ENCODE measurements around the gene SS18L1. TPM values are rescaled to one million over a fixed set of nuclear protein-coding genes. Genes with fewer than 3 reads are reported as not detected.

SS18L1 gene
- total RNA-seq, 1 experiment from 2014 or later, result 29.0 TPM

DNA sequence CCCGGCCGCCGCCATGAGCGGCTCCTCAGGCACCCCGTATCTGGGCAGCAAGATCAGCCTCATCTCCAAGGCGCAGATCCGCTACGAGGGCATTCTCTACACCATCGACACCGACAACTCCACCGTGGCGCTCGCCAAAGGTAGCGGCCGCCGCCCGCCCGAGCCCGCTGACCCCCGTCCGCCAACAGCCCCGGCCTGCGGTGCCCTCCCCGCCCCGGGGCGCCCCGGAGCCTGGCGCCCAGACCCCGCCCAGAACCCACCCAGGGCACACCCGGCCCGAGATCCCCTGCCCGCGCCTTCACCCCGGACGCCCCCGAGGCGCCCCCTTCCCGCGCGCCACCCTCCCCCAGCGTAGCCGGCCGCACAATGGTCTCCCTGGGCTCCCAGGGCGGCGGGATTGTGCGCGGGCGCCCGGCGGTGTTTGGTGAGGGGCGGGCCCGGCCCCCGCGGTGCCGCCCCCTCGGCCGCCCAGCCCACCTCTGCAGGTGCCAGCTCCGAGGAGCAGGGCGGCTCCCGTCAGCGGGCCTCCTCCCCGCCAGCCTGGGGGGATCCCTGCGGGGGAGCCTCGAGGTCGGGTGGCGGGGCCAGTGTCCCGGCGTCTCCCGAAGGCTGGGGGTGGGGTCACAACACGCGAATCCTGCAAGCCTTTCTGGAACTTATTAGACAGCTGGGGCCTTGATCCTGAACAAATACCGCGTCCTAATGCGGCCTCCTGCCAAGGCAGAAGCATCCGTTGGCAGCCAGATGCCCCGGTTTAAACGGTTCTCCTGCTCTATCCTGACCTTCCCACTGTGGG lies 20.7 kb upstream of the SS18L1 start:
- Histone ChIP-seq H3K9me2 (ENCODE audit: insufficient read depth) (no peaks in the 10 kb centered on the region), H3K27ac (no peak overlapping the region), H3K4me1 (replicated peaks; ENCODE audit: insufficient read depth) (peaks cover 15% of the 10 kb centered on the region), H4K20me1 (ENCODE audit: insufficient read depth) (peaks cover 25% of the 10 kb centered on the region), H3F3A (ENCODE audit: insufficient read depth, low read depth) (peaks cover 17% of the 10 kb centered on the region), H3K4me3 (peak overlapping the region; percentile 79), H2AFZ (peak overlapping the region; percentile 74), H3K36me3 (ENCODE audit: low read depth) (peaks cover 17% of the 10 kb centered on the region; the same call in 1 of the 2 replicates), H3K79me2 (ENCODE audit: low read depth) (peaks cover 26% of the 10 kb centered on the region), H3K27me3 (ENCODE audit: insufficient read depth, low read depth) (peaks cover 20% of the 10 kb centered on the region), H3K4me2 (peak overlapping the region; percentile 81), H3K9me3 (ENCODE audit: insufficient read depth, low read depth) (no peaks in the 10 kb centered on the region)
- no TSS peak for BruUV-seq (replicated peaks)
- intact Hi-C loops (cut with micrococcal nuclease; ENCODE audit: unreplicated experiment), result loop anchor here (1.0 to 5.0 kb wide), 3 partner anchors 20 to 111 kb away; partner anchors contain the start of genes PSMA7 and SS18L1
- ChIA-PET CTCF (interaction anchor here (0.6 kb wide), 1 partner anchor 750 kb away, joined by 6 read pairs; no protein-coding TSS in a partner anchor), POLR2A (ENCODE audit: unreplicated experiment) (interaction anchor here (0.6 kb wide), 1 partner anchor 702 kb away, joined by 3 read pairs; no protein-coding TSS in a partner anchor)
- no peak for TF ChIP-seq EZH2 (IDR thresholded peaks at IDR 0.05; ENCODE audit: low read depth)
- TF ChIP-seq, protein P1, sequence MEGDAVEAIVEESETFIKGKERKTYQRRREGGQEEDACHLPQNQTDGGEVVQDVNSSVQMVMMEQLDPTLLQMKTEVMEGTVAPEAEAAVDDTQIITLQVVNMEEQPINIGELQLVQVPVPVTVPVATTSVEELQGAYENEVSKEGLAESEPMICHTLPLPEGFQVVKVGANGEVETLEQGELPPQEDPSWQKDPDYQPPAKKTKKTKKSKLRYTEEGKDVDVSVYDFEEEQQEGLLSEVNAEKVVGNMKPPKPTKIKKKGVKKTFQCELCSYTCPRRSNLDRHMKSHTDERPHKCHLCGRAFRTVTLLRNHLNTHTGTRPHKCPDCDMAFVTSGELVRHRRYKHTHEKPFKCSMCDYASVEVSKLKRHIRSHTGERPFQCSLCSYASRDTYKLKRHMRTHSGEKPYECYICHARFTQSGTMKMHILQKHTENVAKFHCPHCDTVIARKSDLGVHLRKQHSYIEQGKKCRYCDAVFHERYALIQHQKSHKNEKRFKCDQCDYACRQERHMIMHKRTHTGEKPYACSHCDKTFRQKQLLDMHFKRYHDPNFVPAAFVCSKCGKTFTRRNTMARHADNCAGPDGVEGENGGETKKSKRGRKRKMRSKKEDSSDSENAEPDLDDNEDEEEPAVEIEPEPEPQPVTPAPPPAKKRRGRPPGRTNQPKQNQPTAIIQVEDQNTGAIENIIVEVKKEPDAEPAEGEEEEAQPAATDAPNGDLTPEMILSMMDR (conservative IDR thresholded peaks at IDR 0.05), result no peak
- DNase-seq, result peak in 1 of 2 experiments; percentile 74

DNA sequence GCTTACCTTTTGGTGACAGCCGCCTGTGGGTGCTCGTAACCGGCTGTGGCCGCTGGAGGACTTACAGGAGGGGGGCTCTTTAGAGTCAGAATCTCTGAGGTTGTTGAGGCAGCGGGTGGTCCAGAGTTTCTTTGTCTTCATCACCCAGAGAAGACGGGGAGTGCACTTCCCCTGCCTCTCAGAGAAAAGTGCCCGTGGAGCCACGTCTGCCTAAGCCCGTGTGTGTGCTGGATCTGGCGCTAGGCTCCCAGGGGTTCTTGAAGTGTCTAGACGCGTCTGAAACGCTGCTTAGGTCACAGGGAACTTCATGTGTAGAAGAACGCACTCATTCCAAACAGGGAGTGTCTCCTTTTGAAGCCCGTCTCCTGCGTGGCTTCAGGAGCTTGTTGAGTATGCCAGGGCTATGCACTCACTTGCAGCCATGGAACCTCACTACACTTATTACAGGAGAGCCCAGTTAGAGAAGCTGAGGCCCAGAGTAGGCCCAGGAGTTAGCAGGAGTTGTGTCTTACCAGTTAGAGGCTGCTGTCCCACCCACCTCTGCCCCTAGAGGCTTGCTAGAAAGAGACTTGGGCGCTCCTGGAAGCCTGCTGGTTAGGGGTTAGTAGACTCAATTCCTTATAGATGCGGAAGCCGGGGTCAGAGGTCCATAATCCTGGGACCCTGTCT lies 20.0 kb upstream of the SS18L1 start:
- no peaks in the 10 kb centered on the region for H3K9me2 ChIP-seq (ENCODE audit: insufficient read depth)
- peaks cover 25% of the 10 kb centered on the region for H4K20me1 ChIP-seq (ENCODE audit: insufficient read depth)
- POLR2A ChIA-PET (ENCODE audit: unreplicated experiment), result no interaction called here
- H3K4me1 ChIP-seq (replicated peaks; ENCODE audit: insufficient read depth), result peaks cover 15% of the 10 kb centered on the region
- TF ChIP-seq, protein P1 (conservative IDR thresholded peaks at IDR 0.05), result no peak
- no peak for TF ChIP-seq EZH2 (IDR thresholded peaks at IDR 0.05; ENCODE audit: low read depth)
- peaks cover 17% of the 10 kb centered on the region for H3F3A ChIP-seq (ENCODE audit: insufficient read depth, low read depth)
- DNase-seq, result no peak
- no peak overlapping the region for H3K27ac ChIP-seq
- BruUV-seq (replicated peaks), result TSS peak; percentile 25
- H2AFZ ChIP-seq, result no peak overlapping the region
- H3K27me3 ChIP-seq (ENCODE audit: insufficient read depth, low read depth), result peaks cover 13% of the 10 kb centered on the region; the same call in 1 of the 2 replicates
- intact Hi-C loops (cut with micrococcal nuclease; ENCODE audit: unreplicated experiment), result loop anchor here (5.0 kb wide), 1 partner anchor 111 kb away; no protein-coding TSS in a partner anchor
- H3K4me2 ChIP-seq, result peak overlapping the region; percentile 81
- peaks cover 17% of the 10 kb centered on the region; the same call in 1 of the 2 replicates for H3K36me3 ChIP-seq (ENCODE audit: low read depth)
- peaks cover 26% of the 10 kb centered on the region for H3K79me2 ChIP-seq (ENCODE audit: low read depth)
- no peaks in the 10 kb centered on the region for H3K9me3 ChIP-seq (ENCODE audit: insufficient read depth, low read depth)
- CTCF ChIA-PET, result no interaction called here
- H3K4me3 ChIP-seq, result peak overlapping the region; percentile 79

DNA sequence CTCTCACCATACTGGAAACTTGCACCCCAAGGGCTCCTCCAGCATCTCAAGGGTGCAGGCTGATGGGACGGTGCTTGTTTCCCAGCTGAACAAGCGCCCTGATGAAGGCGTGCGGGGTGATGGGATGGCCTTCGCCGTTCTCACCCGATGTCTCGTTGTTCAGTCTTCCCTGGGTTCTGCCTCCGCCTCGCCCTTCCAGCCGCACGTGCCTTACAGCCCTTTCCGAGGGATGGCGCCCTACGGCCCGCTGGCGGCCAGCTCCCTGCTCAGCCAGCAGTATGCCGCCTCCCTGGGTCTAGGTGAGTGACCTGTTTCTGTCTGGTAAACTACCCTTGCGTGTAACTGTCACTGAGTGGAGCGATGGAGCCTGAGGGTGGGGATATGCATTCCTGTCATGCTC lies 17.4 kb upstream of the SS18L1 start:
- no peak for TF ChIP-seq EZH2 (IDR thresholded peaks at IDR 0.05; ENCODE audit: low read depth)
- TF ChIP-seq, protein P1 (conservative IDR thresholded peaks at IDR 0.05), result no peak
- DNase-seq, result no peak
- peaks cover 27% of the 10 kb centered on the region for H3K36me3 ChIP-seq (ENCODE audit: low read depth)
- intact Hi-C loops (cut with micrococcal nuclease; ENCODE audit: unreplicated experiment), result no loop called here
- H3K9me3 ChIP-seq (ENCODE audit: insufficient read depth, low read depth), result no peaks in the 10 kb centered on the region
- peaks cover 26% of the 10 kb centered on the region for H3K79me2 ChIP-seq (ENCODE audit: low read depth)
- BruUV-seq (replicated peaks), result no TSS peak
- H3K9me2 ChIP-seq (ENCODE audit: insufficient read depth), result no peaks in the 10 kb centered on the region
- H3K27ac ChIP-seq, result no peak overlapping the region
- CTCF ChIA-PET, result no interaction called here
- H2AFZ ChIP-seq, result no peak overlapping the region
- H3K4me3 ChIP-seq, result no peak overlapping the region
- POLR2A ChIA-PET (ENCODE audit: unreplicated experiment), result no interaction called here
- peaks cover 15% of the 10 kb centered on the region for H3K4me1 ChIP-seq (replicated peaks; ENCODE audit: insufficient read depth)
- peaks cover 7% of the 10 kb centered on the region for H3F3A ChIP-seq (ENCODE audit: insufficient read depth, low read depth)
- no peaks in the 10 kb centered on the region for H3K27me3 ChIP-seq (ENCODE audit: insufficient read depth, low read depth)
- H3K4me2 ChIP-seq, result no peak overlapping the region
- H4K20me1 ChIP-seq (ENCODE audit: insufficient read depth), result peaks cover 25% of the 10 kb centered on the region
